ENCODE measurements around the gene FAM118A.
"Not testable (repeated sequence)": the region's sequence is repeated elsewhere in the genome, so short reads cannot be mapped to it uniquely, and the experiment has no call there.

FAM118A gene

GRCh38 chr22:45359627-45360026 is 49.9 kb downstream of the FAM118A start:
- no peak overlapping the region for H3K27ac ChIP-seq
- no peak for TF ChIP-seq CTCF (conservative IDR thresholded peaks at IDR 0.05)

GRCh38 chr22:45366713-45367112 is 57.0 kb downstream of the FAM118A start:
- no peak for TF ChIP-seq CTCF (conservative IDR thresholded peaks at IDR 0.05)
- H3K27ac ChIP-seq = no peak overlapping the region

- H3K27ac ChIP-seq = not testable (repeated sequence)
These were observed 63.9 kb downstream of the FAM118A start for GRCh38 chr22:45373592-45373991.

GRCh38 chr22:45376009-45376408 is 66.3 kb downstream of the FAM118A start:
- TF ChIP-seq CTCF (conservative IDR thresholded peaks at IDR 0.05) = no peak
- H3K27ac ChIP-seq = no peak overlapping the region

GRCh38 chr22:45376703-45377102 is 67.0 kb downstream of the FAM118A start:
- TF ChIP-seq CTCF (conservative IDR thresholded peaks at IDR 0.05) = no peak
- no peak overlapping the region for H3K27ac ChIP-seq

- no peak for TF ChIP-seq CTCF (conservative IDR thresholded peaks at IDR 0.05)
- no peak overlapping the region for H3K27ac ChIP-seq
These were observed 71.6 kb downstream of the FAM118A start for GRCh38 chr22:45381348-45381747.

- TF ChIP-seq CTCF (conservative IDR thresholded peaks at IDR 0.05) = no peak
- no peak overlapping the region for H3K27ac ChIP-seq
These were observed 79.8 kb downstream of the FAM118A start for GRCh38 chr22:45389546-45389945.
